ENCODE measurements around the gene WDR62. TPM values are rescaled to one million over a fixed set of nuclear protein-coding genes. Genes with fewer than 3 reads are reported as not detected.

The WDR62 gene
- total and polyA plus RNA-seq, 8 donors: 3.7 to 6.7 (median 4.4) TPM

GRCh38 chr19:36100476-36100875, 45.8 kb downstream of the WDR62 start:
- TF ChIP-seq CTCF (IDR thresholded peaks at IDR 0.05): no peak
- Histone ChIP-seq H3K27ac (no peak overlapping the region), H3K4me3 (no peak overlapping the region), H3K9me3 (no peaks in the 10 kb centered on the region), H3K27me3 (no peaks in the 10 kb centered on the region), H3K36me3 (peaks cover 0 to 62% of the 10 kb centered on the region in 2 donors), H3K4me1 (no peaks in the 10 kb centered on the region)
- intact Hi-C loops (cut with DNase I): no loop called here
- ATAC-seq: no peak
- DNase-seq: no peak

- TF ChIP-seq CTCF (IDR thresholded peaks at IDR 0.05): no peak
- DNase-seq (no peak), ATAC-seq (no peak)
- no peaks in the 10 kb centered on the region for H3K9me3 ChIP-seq
- peaks cover 0 to 69% of the 10 kb centered on the region in 2 donors for H3K36me3 ChIP-seq
- no peak overlapping the region for H3K4me3 ChIP-seq
- H3K27me3 ChIP-seq: no peaks in the 10 kb centered on the region
- no peaks in the 10 kb centered on the region for H3K4me1 ChIP-seq
- intact Hi-C loops (cut with DNase I): no loop called here
- no peak overlapping the region for H3K27ac ChIP-seq
Measured at GRCh38 chr19:36101550-36102327, 47.0 kb downstream of the WDR62 start.

GRCh38 chr19:36103040-36103626, 48.4 kb downstream of the WDR62 start:
- no peak for DNase-seq
- no peak for TF ChIP-seq CTCF (IDR thresholded peaks at IDR 0.05)
- no peak for ATAC-seq
- intact Hi-C loops (cut with DNase I): no loop called here
- H3K36me3 ChIP-seq: peaks cover 0 to 67% of the 10 kb centered on the region in 2 donors
- no peaks in the 10 kb centered on the region for H3K27me3 ChIP-seq
- H3K4me3 ChIP-seq: no peak overlapping the region
- H3K9me3 ChIP-seq: no peaks in the 10 kb centered on the region
- no peaks in the 10 kb centered on the region for H3K4me1 ChIP-seq
- H3K27ac ChIP-seq: no peak overlapping the region

- no peaks in the 10 kb centered on the region for H3K9me3 ChIP-seq
- H3K36me3 ChIP-seq: peaks cover 0 to 67% of the 10 kb centered on the region in 2 donors
- no peak for ATAC-seq
Measured at GRCh38 chr19:36103842-36104552, 49.3 kb downstream of the WDR62 start.

More at GRCh38 chr19:36103842-36104552, 49.3 kb downstream of the WDR62 start:
- no peak overlapping the region for H3K27ac ChIP-seq
- H3K4me3 ChIP-seq: no peak overlapping the region
- no peaks in the 10 kb centered on the region for H3K4me1 ChIP-seq
- TF ChIP-seq CTCF (IDR thresholded peaks at IDR 0.05): no peak
- intact Hi-C loops (cut with DNase I): no loop called here
- no peaks in the 10 kb centered on the region for H3K27me3 ChIP-seq
- no peak for DNase-seq

All from left lung (tissue), 10 donors.